Activated CD8-positive, alpha-beta memory T cell treated with anti-CD3 and anti-CD28 coated beads for 48 hours (primary cell): ENCODE data around the gene GPR37.

Experiments used
- DNase-seq, 3 experiments: peaks; one replicate each; pipeline ENCODE4 v3.0.0-alpha.2; 2020; ENCODE audit warnings: low read depth in 2 of 3, low spot score in 2 of 3

The GPR37 gene

DNA sequence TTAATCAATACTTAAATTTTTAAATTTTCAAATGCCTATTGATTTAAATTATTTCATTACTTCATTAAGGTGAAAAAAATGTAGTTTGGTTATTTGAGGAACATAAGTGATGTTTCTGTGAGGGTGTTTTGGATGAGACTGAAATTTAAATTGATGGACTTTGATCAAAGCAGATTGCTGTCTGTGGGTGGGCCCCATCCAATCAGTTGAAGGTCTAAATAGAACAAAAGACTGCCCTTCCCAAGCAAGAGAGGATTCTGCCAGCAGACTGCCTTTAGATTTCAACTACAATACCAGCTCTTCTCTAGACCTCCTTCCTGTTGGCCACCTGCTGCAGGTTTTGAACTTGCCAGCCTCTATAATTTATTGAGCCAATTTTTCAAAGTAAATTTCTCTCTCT lies 14.5 kb upstream of the GPR37 start:
- no peak for DNase-seq

DNA sequence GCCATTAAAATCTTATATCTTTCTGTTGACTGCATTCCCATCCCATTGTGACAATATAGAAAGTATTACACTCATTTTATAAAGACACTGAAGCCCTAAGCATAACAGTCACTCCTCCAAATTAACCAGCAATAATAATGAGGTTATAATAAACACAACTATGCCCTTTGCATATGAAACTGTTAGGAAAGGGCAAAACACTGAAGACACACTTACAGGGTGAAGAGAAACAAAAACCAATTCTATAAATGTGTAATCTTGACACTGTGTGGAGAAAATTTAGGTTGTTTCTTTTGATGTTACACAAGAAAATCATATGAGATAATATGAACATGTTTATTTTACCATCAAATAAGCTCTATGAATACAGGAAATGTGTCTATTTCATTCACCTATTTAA lies 14.0 kb upstream of the GPR37 start:
- DNase-seq: no peak

GRCh38 chr7:124779194-124779593 lies 13.6 kb upstream of the GPR37 start:
- no peak for DNase-seq

DNA sequence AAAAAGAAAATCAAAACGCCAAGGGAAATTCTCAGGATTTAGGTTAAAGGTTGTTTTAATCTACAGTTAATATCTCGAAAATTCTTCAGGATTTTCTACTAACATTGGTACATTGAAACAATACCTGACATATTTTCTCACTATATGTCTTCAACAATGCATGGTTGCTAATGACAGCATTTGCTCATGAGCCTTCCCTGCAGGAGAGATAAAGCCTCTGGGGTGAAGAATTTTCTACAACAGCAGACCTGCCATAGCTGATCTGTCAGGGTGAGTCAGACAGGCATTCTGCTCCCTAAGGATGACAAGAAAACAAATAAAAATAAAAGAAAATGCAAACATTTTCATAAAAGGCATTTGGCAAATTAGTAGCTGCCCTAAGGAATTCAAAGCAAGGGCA lies 11.7 kb upstream of the GPR37 start:
- no peak for DNase-seq

GRCh38 chr7:124776153-124776552 lies 10.6 kb upstream of the GPR37 start:
- no peak for DNase-seq

DNA sequence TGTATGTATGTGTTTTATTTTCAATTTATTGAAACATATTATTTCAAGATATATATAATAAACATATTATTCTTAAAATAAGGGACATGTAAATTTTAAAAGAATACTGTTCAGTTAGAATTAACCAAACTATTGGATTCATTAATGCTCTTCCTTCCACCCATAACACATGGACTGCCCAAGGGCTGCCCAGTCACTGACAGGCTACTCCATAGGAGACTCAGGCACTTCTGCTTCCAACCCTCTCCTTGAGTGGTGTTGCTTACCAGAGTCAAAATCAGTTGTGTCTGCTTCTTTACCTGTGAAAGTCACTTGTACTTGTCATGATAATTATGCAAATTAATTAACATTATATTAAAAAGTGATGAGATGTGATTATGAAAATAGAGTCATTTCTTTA lies 9.8 kb upstream of the GPR37 start:
- no peak for DNase-seq

GRCh38 chr7:124773938-124774337 lies 8.3 kb upstream of the GPR37 start:
- DNase-seq: no peak

DNA sequence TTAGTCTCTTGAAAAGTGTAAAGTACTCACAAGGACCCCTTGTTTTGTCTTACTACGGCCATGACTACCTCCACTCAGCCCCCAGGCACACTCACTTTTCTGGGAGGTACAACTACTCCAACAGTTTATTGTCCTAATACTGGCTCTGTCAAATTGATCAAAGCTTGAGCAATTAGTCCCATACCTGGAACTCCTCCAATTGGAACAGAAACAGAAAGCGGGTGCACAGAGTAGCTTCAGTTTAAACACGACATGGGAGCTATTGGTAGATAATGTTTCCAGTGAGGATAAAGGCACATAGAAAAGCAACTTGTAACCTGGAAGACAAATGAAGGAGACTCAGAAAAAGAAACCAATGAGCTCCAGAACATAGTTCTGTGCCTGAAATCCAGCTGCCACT lies 7.7 kb upstream of the GPR37 start:
- DNase-seq: no peak

DNA sequence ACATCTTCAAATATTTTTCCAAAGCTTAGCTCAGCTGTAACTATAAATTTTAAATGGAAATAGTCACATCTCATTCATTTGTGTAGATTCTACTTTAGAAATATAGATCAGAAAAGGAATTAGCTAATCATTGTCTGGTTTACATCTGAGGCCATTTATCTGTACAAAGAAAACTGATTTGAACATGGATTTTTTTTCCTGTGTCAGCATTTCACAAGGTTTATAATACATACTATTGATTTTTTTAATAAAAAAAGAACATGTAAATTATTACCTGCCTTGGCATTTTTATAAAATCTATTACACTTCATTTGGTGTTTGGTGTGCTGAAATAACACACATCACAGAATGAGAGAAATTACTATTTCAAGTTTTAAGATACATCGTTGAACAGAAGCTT lies 3.5 kb upstream of the GPR37 start:
- no peak for DNase-seq

DNA sequence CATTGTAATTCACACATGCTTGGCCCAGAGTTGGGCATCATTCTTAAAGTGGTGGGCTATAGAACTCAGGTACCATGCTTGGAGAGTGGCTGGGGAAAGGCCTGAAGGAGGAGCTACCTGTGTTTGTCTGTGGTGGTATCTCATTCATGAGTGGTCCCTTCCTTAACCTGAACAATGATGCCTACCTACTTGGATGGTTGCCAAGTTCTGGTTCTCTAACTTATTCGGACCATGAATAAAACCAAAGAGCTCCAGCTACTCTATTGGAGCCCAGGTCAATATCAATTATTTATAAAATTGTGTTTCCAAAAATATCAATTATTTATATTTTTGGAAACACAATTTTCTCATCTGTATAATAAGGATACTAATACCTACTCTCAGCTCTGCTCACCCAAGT lies 2.9 kb upstream of the GPR37 start:
- no peak for DNase-seq

DNA sequence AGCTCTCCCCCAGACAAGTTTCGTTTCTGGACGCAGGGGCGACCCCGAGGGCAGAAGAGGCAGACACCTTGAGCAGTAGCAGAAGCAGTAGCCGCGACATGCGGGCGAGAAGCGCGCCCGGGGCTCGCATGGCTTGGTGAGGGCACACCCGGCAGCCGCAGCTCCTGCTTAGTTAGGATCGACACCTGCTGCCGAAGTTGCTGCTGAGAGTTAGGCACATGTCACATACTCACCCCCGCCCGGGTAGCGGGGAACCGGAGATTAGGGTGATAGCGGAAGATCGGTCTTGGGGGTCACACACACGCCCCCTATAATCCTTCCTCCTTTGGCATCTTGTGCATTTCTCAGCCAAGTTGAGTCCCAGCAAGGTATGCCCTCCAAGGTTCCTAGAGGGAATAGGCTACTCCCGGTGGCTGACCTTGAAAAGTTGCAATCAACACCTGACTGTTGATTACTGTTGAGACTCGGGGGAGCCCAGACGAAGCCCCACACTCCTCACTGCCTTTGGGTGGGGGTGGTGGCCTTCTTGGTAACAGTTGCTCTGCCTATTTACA lies 668 bp downstream of the GPR37 start:
- DNase-seq: no peak

DNA sequence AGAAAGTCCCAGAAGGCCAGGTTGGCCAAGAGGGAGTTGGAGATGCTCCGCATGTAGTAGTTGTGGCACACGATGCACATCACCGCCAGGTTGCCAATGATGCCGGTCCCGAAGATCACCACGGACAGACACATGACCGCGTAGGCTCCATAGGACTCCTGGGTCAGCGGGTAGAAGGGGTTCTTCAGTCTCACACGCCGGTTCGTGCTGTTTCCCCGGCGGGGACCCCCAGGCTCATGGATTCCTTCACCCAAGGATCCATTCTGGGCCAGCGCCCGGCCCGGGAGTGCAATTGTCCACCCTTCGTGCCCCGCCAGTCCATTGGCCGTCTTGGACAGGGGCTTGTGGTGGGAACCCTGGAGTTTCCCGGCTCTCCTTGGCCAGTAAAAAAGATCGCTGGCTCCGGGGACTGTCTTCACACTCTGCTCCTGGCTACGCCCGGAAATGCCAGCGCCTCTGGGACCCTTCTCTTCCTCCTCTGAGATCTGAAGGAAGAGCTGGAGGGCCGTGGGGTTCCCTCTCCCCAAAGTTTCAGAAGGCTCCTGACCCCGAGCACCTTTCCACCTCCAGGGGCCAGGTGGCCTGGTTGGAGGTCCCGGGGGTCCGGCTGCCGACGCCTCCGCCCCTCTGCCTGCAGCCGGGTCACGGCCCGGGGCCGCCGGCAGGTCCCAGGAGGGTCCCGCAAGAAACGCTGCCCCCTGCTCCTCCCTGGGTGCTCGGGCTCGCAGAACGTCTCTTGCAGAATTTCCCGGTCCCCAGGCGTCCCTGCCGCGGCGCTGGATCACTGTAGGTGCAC lies 1.3 kb downstream of the GPR37 start:
- DNase-seq: no peak

- no peak for DNase-seq
Measured at GRCh38 chr7:124762611-124763143, 2.9 kb downstream of the GPR37 start.

DNA sequence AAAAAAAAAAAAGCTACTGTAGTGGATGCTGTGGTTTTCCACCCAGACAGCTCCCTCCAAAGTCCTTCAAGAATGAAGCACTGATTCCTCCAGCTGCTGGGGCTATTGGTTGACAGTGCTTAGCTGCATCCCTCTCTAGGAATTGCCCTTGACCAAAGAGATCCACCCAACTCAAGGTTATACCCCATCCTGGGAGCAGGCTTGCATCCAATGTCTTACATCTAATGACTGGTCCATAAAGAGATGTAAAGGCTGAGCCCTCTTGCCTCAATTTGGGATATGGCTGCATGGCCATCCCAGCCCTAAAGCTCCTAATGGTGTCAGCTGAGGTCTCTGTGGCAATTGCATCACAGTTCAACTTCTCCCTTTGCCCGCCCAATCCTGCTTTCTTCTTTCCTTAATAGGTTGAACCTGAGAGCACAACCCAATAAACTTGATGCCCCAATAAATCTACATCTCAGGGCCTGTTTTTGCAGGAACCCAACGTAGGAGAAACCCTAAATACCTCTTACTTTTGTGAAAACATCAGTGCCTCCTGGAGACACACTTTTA lies 4.4 kb downstream of the GPR37 start:
- no peak for DNase-seq

DNA sequence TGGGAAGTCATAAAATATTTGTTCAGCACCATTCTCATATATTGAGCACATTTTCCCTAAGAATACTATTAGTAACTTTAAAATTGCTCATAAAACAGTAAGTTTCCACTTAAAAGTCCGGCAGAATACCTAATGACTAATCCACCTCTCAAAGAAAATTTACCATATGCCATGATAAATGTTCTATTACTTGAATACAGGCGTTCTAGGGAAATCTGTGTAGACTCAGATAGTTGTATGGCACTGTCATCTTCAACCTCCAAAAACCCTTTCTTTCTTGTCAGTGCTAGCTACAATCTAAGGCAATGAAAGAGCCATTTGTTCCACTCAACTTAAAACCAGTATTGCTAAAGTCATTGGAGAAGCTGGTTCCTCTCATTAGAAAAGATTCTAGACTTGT lies 7.3 kb downstream of the GPR37 start:
- no peak for DNase-seq

GRCh38 chr7:124754576-124755268 lies 10.9 kb downstream of the GPR37 start:
- no peak for DNase-seq

DNA sequence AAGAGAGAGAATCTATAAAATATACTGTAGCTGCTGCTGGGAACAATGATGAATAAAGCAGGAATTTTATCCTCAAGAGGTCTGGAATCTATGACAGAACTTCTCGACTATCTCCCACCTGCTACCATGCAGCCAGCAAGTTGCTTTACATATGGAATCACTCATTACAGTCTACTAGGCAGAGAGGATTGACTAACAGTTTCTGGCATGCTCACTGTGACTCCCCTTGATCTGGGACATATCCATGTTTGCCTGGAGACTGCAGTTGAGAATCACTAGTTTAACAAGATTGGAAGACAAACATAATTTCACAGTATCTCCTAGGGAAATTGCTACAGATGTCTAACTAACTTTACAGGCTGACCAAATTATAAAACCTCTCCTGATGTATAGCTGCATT lies 13.3 kb downstream of the GPR37 start:
- no peak for DNase-seq

- no peak for DNase-seq
Measured at GRCh38 chr7:124751027-124751426, 14.6 kb downstream of the GPR37 start.

- no peak for DNase-seq
Measured at GRCh38 chr7:124747072-124747471, 18.5 kb downstream of the GPR37 start.

GRCh38 chr7:124738639-124739038 lies 27.0 kb downstream of the GPR37 start:
- no peak for DNase-seq

DNA sequence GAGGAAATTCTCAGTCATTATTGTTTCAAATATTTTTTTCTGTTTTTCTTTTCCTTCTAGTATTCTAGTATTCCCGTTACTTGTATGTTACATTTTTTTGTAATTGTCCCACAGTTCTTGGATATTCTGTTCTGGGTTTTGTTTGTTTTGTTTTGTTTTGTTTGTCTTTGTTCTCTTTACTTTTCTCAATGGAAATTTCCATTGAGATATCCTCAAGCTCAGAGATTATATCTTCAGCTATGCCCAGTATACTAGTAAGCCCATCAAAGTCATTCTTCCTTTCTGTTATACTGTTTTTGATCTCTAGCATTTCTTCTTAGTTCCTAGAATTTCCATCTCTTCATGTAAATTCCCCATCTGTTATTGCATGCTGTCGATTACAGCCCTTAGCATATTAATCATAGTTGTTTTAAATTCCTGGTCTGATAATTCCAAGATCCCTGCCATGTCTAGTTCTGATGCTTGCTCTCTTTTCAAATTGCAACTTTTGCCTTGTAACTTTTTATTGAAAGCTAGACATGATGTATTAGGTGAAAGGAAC lies 27.8 kb downstream of the GPR37 start:
- DNase-seq: no peak

DNA sequence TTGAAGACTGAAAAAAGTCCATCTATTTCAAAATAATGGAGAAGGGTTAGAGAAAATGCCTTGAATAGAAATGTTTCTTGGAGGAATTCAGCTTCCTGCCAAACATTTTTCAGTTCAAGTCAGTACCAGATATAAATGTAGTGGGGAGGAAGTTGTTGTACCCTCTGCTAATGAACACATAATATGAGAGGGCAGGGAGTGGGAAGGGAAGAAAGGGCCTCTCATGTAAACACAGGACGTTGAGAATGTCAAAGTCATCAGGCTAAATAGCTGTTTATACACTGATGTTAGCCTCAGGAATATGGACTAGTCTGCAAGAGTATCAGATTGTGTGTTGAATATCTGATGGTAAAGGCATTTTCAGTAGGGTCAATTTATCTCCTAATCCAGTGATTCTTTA lies 37.0 kb downstream of the GPR37 start:
- DNase-seq: no peak
